Measurements from ENCODE around the gene TM9SF1. TPM values are rescaled to one million over a fixed set of nuclear protein-coding genes. Genes with fewer than 3 reads are reported as not detected.

Gene TM9SF1
- total and polyA plus RNA-seq, 9 of the 15 experiments (the other 6 are each of a cell fraction or from before 2014, with no cell fraction given): 5.3 to 20.3 (median 11.8) TPM

DNA sequence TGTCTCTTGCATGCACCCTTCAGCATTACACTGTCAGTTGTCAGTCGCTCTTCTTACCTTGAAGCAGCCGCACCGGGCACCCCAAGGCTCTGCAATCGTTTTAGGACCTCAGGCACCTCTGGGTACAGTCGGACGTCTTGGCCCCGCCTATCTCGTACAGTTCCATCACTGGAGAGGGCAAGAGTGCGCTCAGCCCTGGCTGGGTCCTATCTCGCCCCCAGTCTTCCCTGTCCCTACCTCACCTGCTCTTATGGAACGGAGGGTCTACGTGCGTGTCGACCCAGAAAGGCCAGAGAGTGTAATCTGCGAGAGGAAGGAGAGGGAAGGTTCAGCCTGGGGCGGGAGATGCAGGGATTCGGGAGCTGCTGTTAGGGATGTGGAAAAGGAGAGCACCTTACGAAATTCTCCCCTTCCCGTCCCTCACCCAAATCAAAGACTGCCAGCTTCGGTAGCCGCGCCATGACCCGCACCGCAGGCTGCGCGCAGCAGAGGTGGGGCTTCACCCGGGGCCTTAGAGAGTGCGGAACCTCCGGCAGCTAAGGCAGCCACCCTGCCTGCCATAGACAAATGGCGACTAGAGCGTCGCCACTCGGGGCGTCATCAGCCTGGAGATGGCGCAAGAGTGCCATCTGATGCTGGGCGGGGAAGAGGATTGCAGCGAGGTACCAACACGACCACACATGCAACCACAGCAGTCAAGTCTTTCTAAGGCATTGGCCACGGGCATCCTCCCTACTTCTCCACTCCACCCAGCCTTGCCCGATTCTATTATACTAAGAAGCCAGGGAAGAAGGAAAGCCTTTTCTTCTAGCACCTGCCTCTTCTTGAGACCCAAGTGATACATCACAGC, 20.5 kb upstream of the TM9SF1 start, which contains the start of gene MDP1 (continued):
- TF ChIP-seq, protein P1, sequence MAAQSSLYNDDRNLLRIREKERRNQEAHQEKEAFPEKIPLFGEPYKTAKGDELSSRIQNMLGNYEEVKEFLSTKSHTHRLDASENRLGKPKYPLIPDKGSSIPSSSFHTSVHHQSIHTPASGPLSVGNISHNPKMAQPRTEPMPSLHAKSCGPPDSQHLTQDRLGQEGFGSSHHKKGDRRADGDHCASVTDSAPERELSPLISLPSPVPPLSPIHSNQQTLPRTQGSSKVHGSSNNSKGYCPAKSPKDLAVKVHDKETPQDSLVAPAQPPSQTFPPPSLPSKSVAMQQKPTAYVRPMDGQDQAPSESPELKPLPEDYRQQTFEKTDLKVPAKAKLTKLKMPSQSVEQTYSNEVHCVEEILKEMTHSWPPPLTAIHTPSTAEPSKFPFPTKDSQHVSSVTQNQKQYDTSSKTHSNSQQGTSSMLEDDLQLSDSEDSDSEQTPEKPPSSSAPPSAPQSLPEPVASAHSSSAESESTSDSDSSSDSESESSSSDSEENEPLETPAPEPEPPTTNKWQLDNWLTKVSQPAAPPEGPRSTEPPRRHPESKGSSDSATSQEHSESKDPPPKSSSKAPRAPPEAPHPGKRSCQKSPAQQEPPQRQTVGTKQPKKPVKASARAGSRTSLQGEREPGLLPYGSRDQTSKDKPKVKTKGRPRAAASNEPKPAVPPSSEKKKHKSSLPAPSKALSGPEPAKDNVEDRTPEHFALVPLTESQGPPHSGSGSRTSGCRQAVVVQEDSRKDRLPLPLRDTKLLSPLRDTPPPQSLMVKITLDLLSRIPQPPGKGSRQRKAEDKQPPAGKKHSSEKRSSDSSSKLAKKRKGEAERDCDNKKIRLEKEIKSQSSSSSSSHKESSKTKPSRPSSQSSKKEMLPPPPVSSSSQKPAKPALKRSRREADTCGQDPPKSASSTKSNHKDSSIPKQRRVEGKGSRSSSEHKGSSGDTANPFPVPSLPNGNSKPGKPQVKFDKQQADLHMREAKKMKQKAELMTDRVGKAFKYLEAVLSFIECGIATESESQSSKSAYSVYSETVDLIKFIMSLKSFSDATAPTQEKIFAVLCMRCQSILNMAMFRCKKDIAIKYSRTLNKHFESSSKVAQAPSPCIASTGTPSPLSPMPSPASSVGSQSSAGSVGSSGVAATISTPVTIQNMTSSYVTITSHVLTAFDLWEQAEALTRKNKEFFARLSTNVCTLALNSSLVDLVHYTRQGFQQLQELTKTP (IDR thresholded peaks at IDR 0.05; ENCODE audit: low read depth in 1 of 2, partially characterized antibody in 2 of 2): no peak
- TF ChIP-seq U2AF1 (optimal IDR thresholded peaks at IDR 0.05; ENCODE audit: low read depth, low read length) (no peak), ARID1B (IDR thresholded peaks at IDR 0.05) (no peak), PHB2 (IDR thresholded peaks at IDR 0.05; ENCODE audit: low read depth) (no peak), ZEB2 (IDR thresholded peaks at IDR 0.05) (no peak), NR2F6 (CRISPR knock-in tag; IDR thresholded peaks at IDR 0.05) (no peak), ETV5 (CRISPR knock-in tag; IDR thresholded peaks at IDR 0.05; ENCODE audit: low read depth) (no peak), ADNP (tag; IDR thresholded peaks at IDR 0.05) (no peak), MCM7 (IDR thresholded peaks at IDR 0.05) (no peak), ZNF507 (tag; conservative IDR thresholded peaks at IDR 0.05) (no peak), MYC (IDR thresholded peaks at IDR 0.05; ENCODE audit: low read depth, low read length) (peak; percentile 78), MYC (CRISPR knock-in tag; IDR thresholded peaks at IDR 0.05; ENCODE audit: borderline replicate concordance, low read depth) (0 out of 2 replicates have a peak, but pooled peaks have one; percentile 28), SMARCB1 (IDR thresholded peaks at IDR 0.05; ENCODE audit: insufficient read length, low read depth) (no peak), KAT8 (IDR thresholded peaks at IDR 0.05; ENCODE audit: low read depth) (no peak), TARDBP (IDR thresholded peaks at IDR 0.05) (no peak), LCOR (CRISPR knock-in tag; IDR thresholded peaks at IDR 0.05) (no peak), ZNF23 (CRISPR knock-in tag; IDR thresholded peaks at IDR 0.05) (no peak), ZNF586 (CRISPR knock-in tag; conservative IDR thresholded peaks at IDR 0.05) (no peak), XRCC5 (IDR thresholded peaks at IDR 0.05; ENCODE audit: low read depth, low read length) (no peak), FOXJ3 (CRISPR knock-in tag; IDR thresholded peaks at IDR 0.05) (no peak)
- TF ChIP-seq, protein P2, sequence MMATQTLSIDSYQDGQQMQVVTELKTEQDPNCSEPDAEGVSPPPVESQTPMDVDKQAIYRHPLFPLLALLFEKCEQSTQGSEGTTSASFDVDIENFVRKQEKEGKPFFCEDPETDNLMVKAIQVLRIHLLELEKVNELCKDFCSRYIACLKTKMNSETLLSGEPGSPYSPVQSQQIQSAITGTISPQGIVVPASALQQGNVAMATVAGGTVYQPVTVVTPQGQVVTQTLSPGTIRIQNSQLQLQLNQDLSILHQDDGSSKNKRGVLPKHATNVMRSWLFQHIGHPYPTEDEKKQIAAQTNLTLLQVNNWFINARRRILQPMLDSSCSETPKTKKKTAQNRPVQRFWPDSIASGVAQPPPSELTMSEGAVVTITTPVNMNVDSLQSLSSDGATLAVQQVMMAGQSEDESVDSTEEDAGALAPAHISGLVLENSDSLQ (IDR thresholded peaks at IDR 0.05): peak; percentile 68; the same call in 1 of the 2 replicates
- TF ChIP-seq, protein P3, sequence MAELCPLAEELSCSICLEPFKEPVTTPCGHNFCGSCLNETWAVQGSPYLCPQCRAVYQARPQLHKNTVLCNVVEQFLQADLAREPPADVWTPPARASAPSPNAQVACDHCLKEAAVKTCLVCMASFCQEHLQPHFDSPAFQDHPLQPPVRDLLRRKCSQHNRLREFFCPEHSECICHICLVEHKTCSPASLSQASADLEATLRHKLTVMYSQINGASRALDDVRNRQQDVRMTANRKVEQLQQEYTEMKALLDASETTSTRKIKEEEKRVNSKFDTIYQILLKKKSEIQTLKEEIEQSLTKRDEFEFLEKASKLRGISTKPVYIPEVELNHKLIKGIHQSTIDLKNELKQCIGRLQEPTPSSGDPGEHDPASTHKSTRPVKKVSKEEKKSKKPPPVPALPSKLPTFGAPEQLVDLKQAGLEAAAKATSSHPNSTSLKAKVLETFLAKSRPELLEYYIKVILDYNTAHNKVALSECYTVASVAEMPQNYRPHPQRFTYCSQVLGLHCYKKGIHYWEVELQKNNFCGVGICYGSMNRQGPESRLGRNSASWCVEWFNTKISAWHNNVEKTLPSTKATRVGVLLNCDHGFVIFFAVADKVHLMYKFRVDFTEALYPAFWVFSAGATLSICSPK (IDR thresholded peaks at IDR 0.05; ENCODE audit: borderline replicate concordance): no peak
